ENCODE data around the gene RAPSN.

The RAPSN gene

DNA sequence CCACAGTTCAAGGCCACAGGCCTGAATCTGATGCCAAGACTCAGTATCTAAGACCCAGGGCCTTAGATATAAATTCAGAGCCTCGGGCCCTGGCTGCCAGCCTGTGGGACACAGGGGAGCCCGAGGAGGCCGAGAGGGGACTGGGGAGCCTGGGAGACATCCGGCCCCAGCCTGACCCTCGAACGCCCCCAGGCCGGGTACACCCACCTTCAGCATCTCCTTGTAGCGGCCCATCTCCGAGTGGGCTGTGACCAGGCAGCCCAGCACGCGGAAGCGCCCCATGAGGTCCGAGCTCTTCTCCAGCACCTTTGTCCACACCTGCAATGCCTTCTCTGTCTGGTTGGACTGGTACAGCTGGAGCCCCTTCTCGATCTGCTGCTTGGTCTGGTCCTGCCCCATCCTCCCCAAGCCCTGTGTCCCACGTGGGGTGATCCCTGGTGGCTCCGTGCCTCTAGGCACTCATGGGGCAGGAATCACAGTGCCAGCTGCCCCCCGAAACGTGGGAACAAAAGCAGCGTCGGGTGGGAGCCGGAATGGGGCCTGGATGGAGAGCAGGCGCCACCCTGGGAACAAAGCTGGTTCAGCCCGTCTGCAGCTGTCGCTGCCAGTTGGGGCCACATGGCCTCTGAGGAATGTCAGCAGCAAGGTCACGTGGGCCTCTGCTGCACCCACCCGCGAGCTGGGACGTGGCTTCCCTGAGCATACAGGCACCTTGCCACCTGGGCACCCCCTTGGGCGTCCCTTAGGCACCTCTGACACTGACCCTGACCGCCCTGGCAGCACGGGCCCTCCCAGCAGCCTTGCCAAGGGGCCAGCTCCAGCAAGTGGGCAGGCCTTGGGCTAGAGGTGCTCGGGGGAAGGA, at the start of gene RAPSN:
RAPSN (minus strand) TSS at position 571 of the 862 bp plus-strand sequence; CDS start at position 399, 172 bp downstream.
- no peak for FAIRE-seq

GRCh38 chr11:47498149-47498548, 49.2 kb upstream of the RAPSN start:
- no peak for FAIRE-seq

GRCh38 chr11:47496808-47497207, 47.9 kb upstream of the RAPSN start:
- FAIRE-seq = no peak

DNA sequence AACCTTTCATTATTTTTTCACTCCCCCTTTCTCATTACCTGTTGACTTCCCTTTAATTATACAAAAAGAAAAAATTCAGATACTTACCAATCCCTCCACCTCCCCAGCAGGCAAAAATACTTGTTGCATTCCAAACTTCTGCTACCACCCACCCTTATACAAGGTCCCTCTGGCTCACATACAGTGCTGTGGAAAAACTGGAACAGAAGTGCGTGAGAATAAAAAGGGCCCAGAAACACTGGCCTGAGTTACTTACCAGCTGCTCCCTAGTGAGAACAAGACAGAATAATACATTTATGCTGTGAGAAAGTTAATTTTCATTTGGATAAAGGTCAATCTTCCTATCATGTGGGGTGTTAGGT, 46.9 kb upstream of the RAPSN start:
- FAIRE-seq = no peak

DNA sequence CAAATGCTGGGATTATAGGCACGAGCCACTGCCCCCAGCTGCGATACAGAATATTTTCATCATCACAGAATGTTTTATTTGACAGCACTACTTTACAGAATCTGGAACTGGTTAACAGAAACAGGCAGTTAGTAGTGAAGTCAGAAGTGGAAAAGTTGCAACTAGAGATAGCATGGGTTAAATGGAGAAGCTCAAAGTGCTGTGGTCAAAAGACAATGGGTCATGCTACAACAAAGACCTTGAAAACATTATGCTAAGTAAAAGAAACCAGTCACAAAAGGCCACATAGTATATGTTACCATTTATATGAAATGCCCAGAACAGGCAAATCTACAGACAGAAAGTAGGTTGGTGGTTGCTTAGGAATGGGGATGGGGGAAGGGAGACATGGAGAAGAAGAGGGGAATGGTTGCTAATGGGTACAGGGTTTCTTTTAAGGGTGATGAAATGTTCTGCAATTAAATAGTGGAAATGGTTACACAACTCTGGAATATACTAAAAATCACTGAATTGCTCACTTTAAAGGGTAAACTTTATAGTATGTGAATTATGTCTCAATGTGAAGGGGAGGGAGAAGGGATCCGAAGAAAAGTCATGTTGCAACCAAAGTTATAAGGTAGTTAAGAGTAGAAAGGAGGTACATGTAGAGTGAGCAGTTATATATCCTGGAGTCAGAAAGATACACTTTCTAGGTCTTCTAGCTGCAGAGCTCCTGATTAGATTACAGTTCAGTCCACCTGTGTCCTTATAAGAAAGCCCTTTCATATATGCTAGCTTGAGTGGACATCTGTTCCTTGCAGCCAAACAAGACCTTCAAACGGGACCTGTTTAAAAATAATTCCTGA, 46.3 kb upstream of the RAPSN start:
- FAIRE-seq = no peak

- FAIRE-seq = no peak
Measured at GRCh38 chr11:47489395-47489755, 40.4 kb upstream of the RAPSN start.

DNA sequence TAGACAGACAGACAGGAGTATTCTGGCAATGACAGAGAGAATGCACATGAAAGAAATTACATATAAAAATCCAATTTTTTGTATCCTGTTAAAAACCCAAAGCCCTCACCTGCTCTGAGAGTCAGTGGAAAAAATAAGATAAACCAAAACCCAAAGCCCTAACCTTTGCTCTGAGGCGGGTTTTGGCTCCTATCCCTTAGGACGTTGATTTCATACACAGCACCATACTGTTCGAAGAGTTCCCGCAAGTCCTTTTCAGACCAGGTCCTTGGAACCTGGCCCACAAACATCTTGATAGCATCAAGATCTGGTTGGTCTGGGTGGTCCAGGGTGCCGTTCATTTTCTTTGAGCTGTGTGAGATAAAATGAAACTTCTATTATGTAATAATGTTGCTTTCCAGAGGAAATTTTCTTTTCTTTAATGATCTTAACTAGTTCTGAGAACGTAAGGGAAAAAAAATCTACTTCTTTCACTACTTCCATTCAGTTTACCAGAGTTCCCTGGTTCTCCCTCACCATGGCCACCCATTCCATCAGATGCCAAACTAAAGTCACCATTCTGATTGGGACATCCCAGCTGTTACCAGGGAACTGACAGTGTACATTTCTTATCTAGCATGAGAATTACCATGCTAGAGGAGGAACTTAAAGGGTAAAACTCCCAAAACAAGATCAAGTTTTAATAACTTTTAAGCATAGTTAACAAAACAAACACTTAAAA, 39.9 kb upstream of the RAPSN start:
- no peak for FAIRE-seq

GRCh38 chr11:47488111-47488510, 39.2 kb upstream of the RAPSN start:
- FAIRE-seq = no peak

- no peak for FAIRE-seq
Measured at GRCh38 chr11:47487421-47487820, 38.5 kb upstream of the RAPSN start.

DNA sequence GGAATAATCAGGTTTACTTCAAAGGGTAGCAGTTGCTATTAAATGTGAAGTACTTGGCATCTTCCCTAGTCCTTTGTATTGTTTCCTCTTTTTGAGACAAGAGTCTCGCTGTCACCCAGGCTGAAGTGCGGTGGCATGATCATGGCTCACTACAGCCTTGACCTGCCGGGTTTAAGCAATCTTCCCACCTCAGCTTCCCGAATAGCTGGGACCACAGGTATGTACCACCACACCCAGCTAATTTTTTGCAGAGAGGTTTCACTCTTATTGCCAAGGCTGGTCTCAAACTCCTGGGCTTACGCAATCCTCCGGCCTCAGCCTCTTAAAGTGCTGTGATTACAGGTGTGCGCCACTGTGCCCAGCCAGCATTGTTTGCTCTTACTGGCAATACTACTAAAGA, 36.2 kb upstream of the RAPSN start:
- no peak for FAIRE-seq

DNA sequence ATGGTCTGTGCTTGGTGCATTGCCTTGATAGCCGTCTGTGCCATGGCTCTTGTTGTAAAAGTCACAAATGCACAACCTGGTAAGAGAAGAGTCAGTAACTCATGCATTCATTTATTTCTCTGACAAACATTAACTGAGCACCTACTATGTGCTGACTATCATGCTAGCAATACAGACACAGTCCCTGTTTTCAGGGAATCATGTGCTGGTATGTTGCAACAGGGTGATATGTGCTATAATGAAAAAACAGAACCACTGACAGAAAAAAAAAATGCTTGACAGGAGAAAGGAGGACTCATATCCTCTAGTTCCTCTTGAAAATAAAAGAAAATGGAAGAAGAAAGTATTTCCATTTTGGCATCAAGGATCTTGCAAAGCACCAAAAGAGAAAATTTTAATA, 34.5 kb upstream of the RAPSN start:
- FAIRE-seq = no peak

- no peak for FAIRE-seq
Measured at GRCh38 chr11:47480762-47481161, 31.8 kb upstream of the RAPSN start.

GRCh38 chr11:47478651-47479329, 29.9 kb upstream of the RAPSN start:
- no peak for FAIRE-seq

- no peak for FAIRE-seq
Measured at GRCh38 chr11:47477753-47478152, 28.8 kb upstream of the RAPSN start.

DNA sequence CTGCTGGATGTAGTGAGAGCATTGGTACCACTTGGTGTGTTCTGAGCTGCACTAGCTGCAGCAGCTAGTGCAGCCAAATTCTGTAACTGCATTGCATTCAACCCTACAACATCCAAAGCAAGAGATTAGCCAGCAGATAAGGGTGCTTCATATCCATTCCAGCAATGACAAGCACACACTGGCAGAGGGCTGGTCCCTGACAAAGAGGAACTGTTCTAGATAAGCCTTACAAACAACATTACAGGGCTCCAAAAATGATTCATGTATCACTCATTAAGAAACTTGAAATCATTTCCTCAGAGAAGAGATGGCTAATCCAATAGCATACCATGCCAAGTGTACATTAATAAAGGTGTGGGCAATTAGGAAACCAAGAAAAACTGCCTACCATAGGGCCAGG, 28.4 kb upstream of the RAPSN start:
- no peak for FAIRE-seq

- FAIRE-seq = no peak
Measured at GRCh38 chr11:47470671-47471070, 21.7 kb upstream of the RAPSN start.

DNA sequence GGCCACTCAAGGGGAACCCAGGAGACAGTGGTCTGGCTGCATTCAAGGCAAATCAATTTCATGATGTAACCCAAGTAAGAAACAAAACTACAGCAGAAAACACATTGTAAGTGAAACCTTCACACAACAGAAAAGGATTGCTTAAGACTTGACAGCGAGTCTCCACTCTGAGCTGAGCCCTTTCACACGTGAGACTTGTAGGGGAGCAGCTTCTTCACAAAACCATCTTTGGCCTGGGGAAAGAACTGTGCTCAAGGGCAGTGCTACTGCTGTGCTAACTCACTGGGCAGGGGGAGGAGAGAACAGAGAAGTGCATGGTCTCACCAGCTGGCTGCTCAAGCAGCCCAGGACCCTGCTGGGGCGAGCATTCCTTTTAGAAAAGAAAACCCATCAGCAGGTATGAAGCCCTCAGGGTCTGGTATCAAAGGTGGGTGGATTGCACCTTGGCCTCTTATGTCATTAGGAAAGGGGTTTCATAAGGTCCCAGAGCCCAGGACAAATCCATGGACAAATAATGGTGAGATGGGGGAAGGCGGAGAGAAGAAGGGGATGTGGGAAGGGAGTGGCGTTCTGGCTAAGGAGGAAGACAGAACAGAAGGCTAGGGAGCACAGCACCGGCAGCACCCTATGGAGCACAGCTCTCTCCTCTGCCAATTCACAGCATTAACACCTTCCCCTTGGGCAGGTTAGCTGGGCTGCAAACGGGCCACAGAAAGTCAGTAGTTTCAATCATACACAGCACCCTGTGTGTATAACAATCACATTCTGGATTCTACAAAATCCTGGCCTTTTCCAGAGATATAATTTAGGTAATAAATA, 20.6 kb upstream of the RAPSN start:
- FAIRE-seq = no peak

DNA sequence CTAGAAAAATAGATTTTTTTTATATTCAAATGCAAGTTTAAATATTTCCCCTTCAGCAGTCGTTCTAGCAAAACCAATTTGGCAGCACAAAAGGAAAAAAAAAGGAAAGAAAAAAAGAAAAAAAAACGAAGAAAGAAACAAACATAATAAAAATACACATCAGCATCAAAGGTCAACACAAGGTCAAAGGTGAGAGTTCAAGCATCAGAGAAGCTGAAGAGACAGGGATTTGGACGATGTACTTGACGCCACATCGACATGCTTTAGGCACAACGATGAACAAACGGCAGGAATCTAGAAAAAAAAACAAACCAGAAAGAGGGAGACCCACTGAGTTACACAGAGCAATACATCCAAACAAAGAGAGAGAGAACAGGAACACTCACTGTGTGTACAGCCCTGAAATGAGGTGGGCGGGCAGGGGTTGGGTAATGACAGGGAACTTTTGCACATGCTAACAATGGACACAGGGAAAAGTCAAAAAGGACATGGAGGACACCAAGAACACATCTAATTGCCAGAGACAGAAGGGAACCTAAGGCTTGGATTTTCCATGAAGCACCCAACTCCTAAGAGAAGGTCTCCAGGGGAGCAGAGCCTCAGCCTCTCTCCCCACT, 19.8 kb upstream of the RAPSN start:
- FAIRE-seq = no peak

DNA sequence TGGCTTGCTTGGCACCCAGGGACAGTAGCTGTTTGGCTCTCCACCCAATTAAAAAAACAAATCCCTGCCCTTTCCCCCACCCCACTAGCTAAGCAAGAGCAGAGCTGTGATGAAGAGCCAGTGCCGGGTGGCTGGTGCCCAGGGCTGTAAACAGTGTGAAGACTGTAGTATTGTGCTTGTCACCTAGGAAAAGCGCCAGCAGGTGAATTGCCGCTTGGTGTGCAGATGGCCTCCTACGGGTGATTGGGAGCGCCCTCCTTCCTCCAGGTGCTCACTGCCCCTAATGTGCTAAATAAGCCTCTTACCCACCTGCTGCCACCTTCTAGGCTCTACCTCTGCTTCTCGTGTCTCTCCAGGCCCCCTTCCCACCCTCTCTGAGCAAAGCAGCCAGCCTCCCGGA, 18.4 kb upstream of the RAPSN start:
- no peak for FAIRE-seq

DNA sequence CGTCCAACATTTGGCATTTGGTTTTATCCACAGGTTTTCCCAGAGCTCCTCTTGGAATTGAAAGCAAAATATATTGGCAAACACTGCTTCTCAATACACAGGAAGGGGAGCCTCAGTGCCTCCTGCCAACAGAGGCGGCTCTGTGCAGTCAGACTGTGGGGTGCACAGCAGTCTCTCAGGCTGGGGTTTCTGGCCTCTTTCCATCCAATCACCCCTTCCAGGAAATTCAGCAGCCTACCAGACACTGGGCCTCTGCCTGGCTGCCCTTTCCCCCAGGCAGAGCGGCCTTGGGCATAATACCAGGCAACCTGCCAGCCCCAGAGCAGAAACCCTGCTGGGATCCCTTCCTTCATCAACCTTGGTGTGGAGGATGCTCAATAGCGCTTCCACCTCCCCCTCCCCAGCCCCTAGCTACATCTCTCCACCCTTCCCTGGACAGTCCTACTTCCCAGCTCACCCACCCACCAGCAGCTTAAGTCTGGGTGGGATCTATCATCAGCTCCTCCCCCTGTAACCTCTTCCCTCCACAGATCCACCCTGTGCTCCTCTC, 17.8 kb upstream of the RAPSN start:
- no peak for FAIRE-seq

- FAIRE-seq = no peak
Measured at GRCh38 chr11:47466201-47466600, 17.3 kb upstream of the RAPSN start.

Measured in islet of Langerhans (tissue), 1 donor.